ENCODE measurements around the gene ZNF468.
"Not testable (repeated sequence)": the region's sequence is repeated elsewhere in the genome, so short reads cannot be mapped to it uniquely, and the experiment has no call there.

ZNF468 gene

DNA sequence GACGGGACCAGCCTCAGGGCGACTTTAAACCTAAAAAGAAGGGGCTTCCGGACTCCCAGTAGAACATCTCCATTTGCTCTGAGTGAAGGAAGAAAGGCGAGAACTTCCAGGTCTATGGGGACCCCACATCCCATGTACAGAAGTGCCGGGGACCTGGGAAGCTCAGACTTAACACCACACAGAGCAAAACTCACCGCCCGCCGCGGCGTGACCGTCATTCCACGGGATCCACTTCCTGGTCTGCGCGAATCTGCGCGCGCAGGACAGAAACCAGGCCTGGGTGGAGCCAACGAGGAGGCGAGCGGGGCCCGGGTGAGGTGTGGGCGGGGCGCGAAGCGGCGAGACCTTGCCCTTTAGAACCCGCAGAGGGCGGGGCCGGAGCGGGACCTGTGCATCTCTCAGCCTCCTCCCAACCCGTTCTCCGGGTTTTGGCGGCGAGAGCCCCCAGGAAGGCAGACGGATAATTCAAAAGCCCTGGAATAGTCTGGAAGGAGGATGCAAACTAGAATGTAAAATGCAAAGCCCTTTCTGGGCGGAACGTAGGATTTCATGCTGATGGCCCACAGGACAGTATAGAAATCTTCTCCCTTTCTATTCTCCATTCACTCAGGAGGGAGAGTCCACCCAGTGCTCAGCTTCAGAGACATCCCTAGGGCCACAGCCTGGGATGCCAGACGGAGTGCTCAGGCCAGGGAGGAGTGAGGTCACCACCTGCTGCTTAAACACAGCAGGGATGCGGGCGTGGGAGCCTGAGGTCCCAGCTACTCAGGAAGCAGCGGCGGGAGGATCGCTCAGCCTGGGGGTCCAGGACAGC lies at the start of gene ZNF468:
Gene ZNF468, minus strand, starts transcription at position 242 of the 814 bp plus-strand sequence. CDS start 3,347 bp downstream, outside the sequence.
- H3K27me3 ChIP-seq (ENCODE audit: control insufficient read depth, insufficient read depth, low read length); H3K9me3 ChIP-seq (ENCODE audit: control insufficient read depth, insufficient read depth, low read length); H3K9ac ChIP-seq (ENCODE audit: low read depth, low read length); H3K4me1 ChIP-seq (ENCODE audit: control insufficient read depth, insufficient read depth, low read length): not testable (repeated sequence)
- peak within 1 kb of the TSS; percentile 98 for H3K4me3 ChIP-seq (ENCODE audit: low read depth, low read length)
- peak within 1 kb of the TSS; percentile 84 for H3K27ac ChIP-seq (ENCODE audit: low read depth, low read length)
- peaks cover 13% of the 10 kb centered on the region for H3K36me3 ChIP-seq (ENCODE audit: control insufficient read depth, insufficient read depth, low read length)

DNA sequence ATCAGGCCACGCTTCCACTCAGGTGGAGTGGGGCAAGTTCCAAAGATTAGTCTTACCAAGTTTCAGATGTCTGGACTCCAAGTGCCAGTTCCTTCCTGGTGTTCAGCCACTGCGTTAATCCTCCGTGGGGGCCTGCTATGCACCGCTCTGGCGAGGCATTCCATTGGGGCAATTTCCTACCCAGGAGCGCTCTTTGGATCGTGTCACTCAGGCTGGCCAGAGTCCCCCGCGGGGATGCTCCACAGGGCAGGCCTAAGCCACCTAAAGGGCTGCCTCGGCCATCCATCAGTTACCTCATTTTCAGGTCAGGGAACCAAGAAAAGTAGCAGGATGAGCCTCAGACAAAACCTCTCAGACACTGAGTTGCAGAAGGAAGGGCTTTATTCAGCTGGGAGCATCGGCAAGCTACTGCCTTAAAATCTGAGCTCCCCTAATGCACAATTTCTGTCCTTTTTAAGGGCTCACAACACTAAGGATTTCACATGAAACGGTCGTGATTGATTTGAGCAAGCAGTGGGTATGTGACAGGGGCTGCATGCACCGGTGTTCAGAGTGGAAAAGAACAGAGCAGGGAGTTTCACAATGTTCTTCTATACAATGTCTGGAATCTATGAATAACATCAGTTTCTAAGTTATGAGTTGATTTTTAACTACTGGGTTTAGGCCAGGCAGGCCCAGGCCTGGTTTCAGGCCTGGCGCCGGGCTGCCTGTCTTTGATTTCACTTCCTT lies 46.8 kb upstream of the ZNF468 start:
- H3K36me3 ChIP-seq (ENCODE audit: control insufficient read depth, insufficient read depth, low read length), result peaks cover 22% of the 10 kb centered on the region
- H3K4me3 ChIP-seq (ENCODE audit: low read depth, low read length); H3K27me3 ChIP-seq (ENCODE audit: control insufficient read depth, insufficient read depth, low read length); H3K9ac ChIP-seq (ENCODE audit: low read depth, low read length); H3K9me3 ChIP-seq (ENCODE audit: control insufficient read depth, insufficient read depth, low read length); H3K4me1 ChIP-seq (ENCODE audit: control insufficient read depth, insufficient read depth, low read length); H3K27ac ChIP-seq (ENCODE audit: low read depth, low read length): not testable (repeated sequence)

- Histone ChIP-seq H3K27me3 (ENCODE audit: control insufficient read depth, insufficient read depth, low read length) (no peaks in the 10 kb centered on the region), H3K4me3 (ENCODE audit: low read depth, low read length) (no peak overlapping the region), H3K4me1 (ENCODE audit: control insufficient read depth, insufficient read depth, low read length) (peaks cover 12% of the 10 kb centered on the region)
Observed at GRCh38 chr19:52901842-52902241, 44.4 kb upstream of the ZNF468 start.

DNA sequence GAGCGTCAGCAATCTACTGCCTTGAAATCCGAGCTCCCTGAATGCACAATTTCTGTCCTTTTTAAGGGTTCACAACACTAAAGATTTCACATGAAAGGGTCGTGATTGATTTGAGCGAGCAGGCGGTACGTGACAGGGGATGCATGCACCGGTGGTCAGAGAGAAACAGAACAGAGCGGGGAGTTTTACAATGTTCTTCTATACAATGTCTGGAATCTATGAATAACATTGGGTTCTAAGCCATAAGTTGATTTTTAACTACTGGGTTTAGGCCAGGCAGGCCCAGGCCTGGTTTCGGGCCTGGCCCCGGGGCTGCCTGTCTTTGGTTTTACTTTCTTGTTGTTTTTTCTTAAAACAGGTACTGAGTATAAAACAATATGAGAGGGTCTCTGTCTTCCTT lies 41.2 kb upstream of the ZNF468 start:
- peak overlapping the region; percentile 56 for H3K27ac ChIP-seq (ENCODE audit: low read depth, low read length)

More at GRCh38 chr19:52901842-52902241, 44.4 kb upstream of the ZNF468 start:
- Histone ChIP-seq H3K9me3 (ENCODE audit: control insufficient read depth, insufficient read depth, low read length) (no peaks in the 10 kb centered on the region), H3K9ac (ENCODE audit: low read depth, low read length) (no peak overlapping the region), H3K27ac (ENCODE audit: low read depth, low read length) (no peak overlapping the region), H3K36me3 (ENCODE audit: control insufficient read depth, insufficient read depth, low read length) (peaks cover 10% of the 10 kb centered on the region)

GRCh38 chr19:52898101-52898500 lies 40.7 kb upstream of the ZNF468 start:
- Histone ChIP-seq H3K9me3 (ENCODE audit: control insufficient read depth, insufficient read depth, low read length) (no peaks in the 10 kb centered on the region), H3K9ac (ENCODE audit: low read depth, low read length) (no peak overlapping the region), H3K4me1 (ENCODE audit: control insufficient read depth, insufficient read depth, low read length) (peaks cover 8% of the 10 kb centered on the region), H3K36me3 (ENCODE audit: control insufficient read depth, insufficient read depth, low read length) (peaks cover 13% of the 10 kb centered on the region), H3K27ac (ENCODE audit: low read depth, low read length) (peak overlapping the region; percentile 56), H3K4me3 (ENCODE audit: low read depth, low read length) (peak overlapping the region; percentile 95), H3K27me3 (ENCODE audit: control insufficient read depth, insufficient read depth, low read length) (no peaks in the 10 kb centered on the region)

More for the DNA sequence above, 41.2 kb upstream of the ZNF468 start:
- H3K9ac ChIP-seq (ENCODE audit: low read depth, low read length); H3K27me3 ChIP-seq (ENCODE audit: control insufficient read depth, insufficient read depth, low read length); H3K36me3 ChIP-seq (ENCODE audit: control insufficient read depth, insufficient read depth, low read length); H3K9me3 ChIP-seq (ENCODE audit: control insufficient read depth, insufficient read depth, low read length): not testable (repeated sequence)
- Histone ChIP-seq H3K4me3 (ENCODE audit: low read depth, low read length) (peak overlapping the region; percentile 95), H3K4me1 (ENCODE audit: control insufficient read depth, insufficient read depth, low read length) (peaks cover 12% of the 10 kb centered on the region)

- Histone ChIP-seq H3K4me3 (ENCODE audit: low read depth, low read length) (peak within 1 kb of the TSS; percentile 95), H3K27me3 (ENCODE audit: control insufficient read depth, insufficient read depth, low read length) (no peaks in the 10 kb centered on the region), H3K27ac (ENCODE audit: low read depth, low read length) (peak within 1 kb of the TSS; percentile 98), H3K9me3 (ENCODE audit: control insufficient read depth, insufficient read depth, low read length) (no peaks in the 10 kb centered on the region), H3K4me1 (ENCODE audit: control insufficient read depth, insufficient read depth, low read length) (peaks cover 7% of the 10 kb centered on the region; the same call in 1 of the 2 replicates), H3K36me3 (ENCODE audit: control insufficient read depth, insufficient read depth, low read length) (peaks cover 17% of the 10 kb centered on the region), H3K9ac (ENCODE audit: low read depth, low read length) (peak within 1 kb of the TSS; percentile 87)
Observed at GRCh38 chr19:52897138-52897935, 39.9 kb upstream of the ZNF468 start, which contains the start of gene ZNF320. Gene ZNF320, minus strand, starts transcription at chr19:52897635. Its CDS starts 7,380 bp downstream, at chr19:52890255.

DNA sequence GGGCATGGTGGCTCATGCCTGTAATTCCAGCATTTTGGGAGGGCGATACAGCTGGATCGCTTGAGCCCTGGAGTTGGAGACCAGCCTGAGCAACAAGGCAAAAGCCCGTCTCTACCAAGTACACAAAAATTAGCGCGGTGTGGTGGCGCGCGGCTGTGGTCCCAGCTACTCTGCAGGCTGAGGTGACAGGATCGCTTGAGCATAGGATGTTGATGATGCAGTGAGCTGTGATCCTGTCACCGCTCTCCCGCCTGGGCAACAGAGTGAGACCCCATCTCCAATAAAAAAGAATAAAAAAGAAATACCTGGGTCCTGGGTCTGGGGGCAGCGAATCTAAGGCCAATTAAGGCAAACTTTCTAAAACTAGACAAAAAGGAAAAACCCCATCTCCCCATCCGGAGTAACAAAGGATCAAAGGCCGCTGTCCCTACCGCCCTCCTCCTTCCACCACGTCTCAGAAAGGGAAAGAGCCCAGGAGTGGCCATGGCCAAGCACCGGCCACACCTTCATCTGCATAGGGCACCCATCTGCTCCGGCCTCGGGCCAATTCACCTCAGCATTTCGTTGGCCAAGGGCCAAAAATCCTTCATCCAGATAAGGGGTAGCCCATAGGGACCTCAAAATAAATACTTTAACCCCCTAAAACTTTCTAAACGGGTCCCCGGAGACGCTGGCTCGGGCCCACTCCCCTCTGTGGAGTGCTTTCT lies 39.2 kb upstream of the ZNF468 start:
- Histone ChIP-seq H3K9ac (ENCODE audit: low read depth, low read length) (peak overlapping the region; percentile 87), H3K9me3 (ENCODE audit: control insufficient read depth, insufficient read depth, low read length) (no peaks in the 10 kb centered on the region), H3K27me3 (ENCODE audit: control insufficient read depth, insufficient read depth, low read length) (no peaks in the 10 kb centered on the region), H3K4me3 (ENCODE audit: low read depth, low read length) (peak overlapping the region; percentile 95), H3K4me1 (ENCODE audit: control insufficient read depth, insufficient read depth, low read length) (peaks cover 7% of the 10 kb centered on the region; the same call in 1 of the 2 replicates), H3K36me3 (ENCODE audit: control insufficient read depth, insufficient read depth, low read length) (peaks cover 21% of the 10 kb centered on the region), H3K27ac (ENCODE audit: low read depth, low read length) (peak overlapping the region; percentile 98)

GRCh38 chr19:52891336-52891735 lies 33.9 kb upstream of the ZNF468 start:
- H3K36me3 ChIP-seq (ENCODE audit: control insufficient read depth, insufficient read depth, low read length), result peaks cover 67% of the 10 kb centered on the region

GRCh38 chr19:52889931-52890330 lies 32.5 kb upstream of the ZNF468 start:
- no peak overlapping the region for H3K27ac ChIP-seq (ENCODE audit: low read depth, low read length)
- H3K36me3 ChIP-seq (ENCODE audit: control insufficient read depth, insufficient read depth, low read length), result peaks cover 78% of the 10 kb centered on the region
- H3K27me3 ChIP-seq (ENCODE audit: control insufficient read depth, insufficient read depth, low read length), result no peaks in the 10 kb centered on the region
- H3K4me1 ChIP-seq (ENCODE audit: control insufficient read depth, insufficient read depth, low read length), result no peaks in the 10 kb centered on the region
- no peak overlapping the region for H3K4me3 ChIP-seq (ENCODE audit: low read depth, low read length)
- no peaks in the 10 kb centered on the region for H3K9me3 ChIP-seq (ENCODE audit: control insufficient read depth, insufficient read depth, low read length)
- no peak overlapping the region for H3K9ac ChIP-seq (ENCODE audit: low read depth, low read length)

More at GRCh38 chr19:52891336-52891735, 33.9 kb upstream of the ZNF468 start:
- no peak overlapping the region for H3K4me3 ChIP-seq (ENCODE audit: low read depth, low read length)
- H3K27ac ChIP-seq (ENCODE audit: low read depth, low read length), result no peak overlapping the region
- no peaks in the 10 kb centered on the region for H3K4me1 ChIP-seq (ENCODE audit: control insufficient read depth, insufficient read depth, low read length)
- H3K27me3 ChIP-seq (ENCODE audit: control insufficient read depth, insufficient read depth, low read length), result no peaks in the 10 kb centered on the region
- H3K9me3 ChIP-seq (ENCODE audit: control insufficient read depth, insufficient read depth, low read length), result no peaks in the 10 kb centered on the region
- H3K9ac ChIP-seq (ENCODE audit: low read depth, low read length), result no peak overlapping the region

DNA sequence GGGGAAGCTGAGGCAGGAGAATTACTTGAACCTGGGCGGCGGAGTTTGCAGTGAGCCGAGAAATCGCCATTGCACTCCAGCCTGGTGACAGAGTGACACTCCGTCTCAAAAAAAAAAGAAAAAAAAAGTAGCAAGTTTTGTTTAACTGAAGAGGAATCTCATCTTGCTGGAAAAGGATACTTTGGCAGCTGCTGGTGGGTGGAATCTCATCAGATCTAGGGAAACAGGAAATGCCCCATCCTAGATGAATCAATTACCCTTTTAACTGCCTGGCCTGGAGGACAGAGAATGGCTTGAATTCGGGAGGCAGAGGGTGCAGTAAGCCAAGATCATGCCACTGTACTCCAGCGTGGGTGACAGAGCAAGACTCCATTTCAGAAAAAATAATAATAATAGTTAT lies 31.7 kb upstream of the ZNF468 start:
- Histone ChIP-seq H3K4me1 (ENCODE audit: control insufficient read depth, insufficient read depth, low read length) (no peaks in the 10 kb centered on the region), H3K4me3 (ENCODE audit: low read depth, low read length) (no peak overlapping the region), H3K36me3 (ENCODE audit: control insufficient read depth, insufficient read depth, low read length) (peaks cover 84% of the 10 kb centered on the region), H3K27me3 (ENCODE audit: control insufficient read depth, insufficient read depth, low read length) (no peaks in the 10 kb centered on the region), H3K9me3 (ENCODE audit: control insufficient read depth, insufficient read depth, low read length) (no peaks in the 10 kb centered on the region), H3K9ac (ENCODE audit: low read depth, low read length) (no peak overlapping the region), H3K27ac (ENCODE audit: low read depth, low read length) (no peak overlapping the region)

Data from HUES48 (cell line).